HEK293T (cell line): ENCODE results near the gene KIF1A.

Experiments used
- BHLHE40 ChIP-seq: fragments of 450-650 bp; IDR thresholded peaks from 2 replicates; pipeline ENCODE4 v1.6.1; 2016; ENCODE audit warnings: mild to moderate bottlenecking, moderate library complexity, borderline replicate concordance
- CTBP1 ChIP-seq: fragments of 450-650 bp; IDR thresholded peaks from 2 replicates; pipeline ENCODE4 v1.6.1; 2016; ENCODE audit warnings: borderline replicate concordance
- ELF4 ChIP-seq: fragments of 450-650 bp; IDR thresholded peaks from 2 replicates; pipeline ENCODE4 v1.6.1; 2017; ENCODE audit warnings: antibody characterized with exemption
- FOXK2 ChIP-seq: fragments of 450-650 bp; IDR thresholded peaks from 2 replicates; pipeline ENCODE4 v1.6.1; 2016; ENCODE audit warnings: mild to moderate bottlenecking
- FOXM1 ChIP-seq: fragments of 450-650 bp; IDR thresholded peaks from 2 replicates; pipeline ENCODE4 v1.6.1; 2017; ENCODE audit warnings: mild to moderate bottlenecking, borderline replicate concordance
- LEF1 ChIP-seq: fragments of 450-650 bp; IDR thresholded peaks from 2 replicates; pipeline ENCODE4 v1.6.1; 2017; ENCODE audit warnings: mild to moderate bottlenecking, borderline replicate concordance
- PKNOX1 ChIP-seq: fragments of 450-650 bp; IDR thresholded peaks from 2 replicates; pipeline ENCODE4 v1.6.1; 2016
- SP1 ChIP-seq: fragments of 450-650 bp; IDR thresholded peaks from 2 replicates; pipeline ENCODE4 v1.6.1; 2017
- ZNF384 ChIP-seq: fragments of 450-650 bp; IDR thresholded peaks from 2 replicates; pipeline ENCODE4 v1.6.1; 2016

GRCh38 chr2:240850026-240850425, 30.0 kb upstream of the KIF1A start:
- TF ChIP-seq BHLHE40 (no peak), SP1 (no peak), FOXK2 (no peak), LEF1 (no peak), CTBP1 (no peak), ZNF384 (no peak), ELF4 (no peak), FOXM1 (no peak), PKNOX1 (no peak)
